Activated naive CD8-positive, alpha-beta T cell treated with anti-CD3 and anti-CD28 coated beads, Interleukin-2, amount 10 ng/mL, durations not matched to agents 7 days and 5 days (primary cell): ENCODE measurements around the gene MAMDC2. TPM values are rescaled to one million over a fixed set of nuclear protein-coding genes. Genes with fewer than 3 reads are reported as not detected.
A peak's percentile ranks its signal among the peaks of the same experiment; 100 is the strongest.

Experiments used
- ATAC-seq: fragments of 150-1000 bp; cut with Tn5 transposase; one replicate; pipeline ENCODE4 v1.10.0; 2021; ENCODE audit warnings: low read depth, moderate library complexity
- POLR2A ChIA-PET: fragments of 350-600 bp; sonication (Branson Sonifier 250); formaldehyde crosslinking; loops from one replicate; lab custom pipeline; 2021; ENCODE audit warnings: antibody characterized with exemption; lab: Charles Lee
- DNase-seq: peaks from one replicate; pipeline ENCODE4 v3.0.0; 2021
- H3K27ac Mint-ChIP-seq: one replicate; pipeline ENCODE4 v1.8.0; 2022; ENCODE audit warnings: mild to moderate bottlenecking, mixed read lengths
- H3K27me3 Mint-ChIP-seq: one replicate; pipeline ENCODE4 v1.8.0; 2022; ENCODE audit warnings: mild to moderate bottlenecking, moderate library complexity, mixed read lengths
- H3K36me3 Mint-ChIP-seq: one replicate; pipeline ENCODE4 v1.8.0; 2021; ENCODE audit warnings: mild to moderate bottlenecking, mixed read lengths
- H3K4me1 Mint-ChIP-seq: one replicate; pipeline ENCODE4 v1.8.0; 2021; ENCODE audit warnings: mixed read lengths
- H3K4me3 Mint-ChIP-seq: one replicate; pipeline ENCODE4 v1.8.0; 2022; ENCODE audit warnings: mild to moderate bottlenecking, moderate library complexity, mixed read lengths
- H3K9me3 Mint-ChIP-seq: one replicate; pipeline ENCODE4 v1.8.0; 2021; ENCODE audit warnings: mixed read lengths
- total RNA-seq, 2 experiments: library from RNA; stranded (reverse); gene quantifications; one replicate each; pipeline ENCODE4 v1.2.3, GENCODE V29; 2021

Gene MAMDC2
- total RNA-seq, result under 1 TPM in 1 of 2 experiments, not detected in 1; 0.08 TPM

GRCh38 chr9:70043689-70044489 lies at the start of gene MAMDC2:
TSS of gene MAMDC2 (plus strand) at chr9:70043848. CDS start at chr9:70044198, 350 bp downstream.
- Mint-ChIP-seq H3K4me3 (peak within 1 kb of the TSS; percentile 66), H3K4me1 (peaks cover 10% of the 10 kb centered on the region), H3K9me3 (no peaks in the 10 kb centered on the region), H3K27ac (no peak within 1 kb of the TSS), H3K36me3 (no peaks in the 10 kb centered on the region), H3K27me3 (peaks cover 44% of the 10 kb centered on the region)
- POLR2A ChIA-PET, result no interaction called here
- ATAC-seq (peak; percentile 39), DNase-seq (no peak)

GRCh38 chr9:69995846-69996245 lies 47.8 kb upstream of the MAMDC2 start:
- Mint-ChIP-seq H3K9me3 (no peaks in the 10 kb centered on the region), H3K4me3 (no peak overlapping the region), H3K27me3 (peaks cover 3% of the 10 kb centered on the region), H3K4me1 (no peaks in the 10 kb centered on the region), H3K36me3 (no peaks in the 10 kb centered on the region), H3K27ac (no peak overlapping the region)
- ATAC-seq (no peak), DNase-seq (no peak)
- POLR2A ChIA-PET, result no interaction called here

GRCh38 chr9:69996967-69997366 lies 46.7 kb upstream of the MAMDC2 start:
- no peak for ATAC-seq
- DNase-seq, result no peak
- POLR2A ChIA-PET, result no interaction called here
- Mint-ChIP-seq H3K27ac (no peak overlapping the region), H3K36me3 (no peaks in the 10 kb centered on the region), H3K9me3 (no peaks in the 10 kb centered on the region), H3K4me1 (no peaks in the 10 kb centered on the region), H3K27me3 (no peaks in the 10 kb centered on the region), H3K4me3 (no peak overlapping the region)

GRCh38 chr9:69997524-69997923 lies 46.1 kb upstream of the MAMDC2 start:
- Mint-ChIP-seq H3K27me3 (peaks cover 3% of the 10 kb centered on the region), H3K36me3 (no peaks in the 10 kb centered on the region), H3K27ac (no peak overlapping the region), H3K4me1 (no peaks in the 10 kb centered on the region), H3K9me3 (no peaks in the 10 kb centered on the region), H3K4me3 (no peak overlapping the region)
- ATAC-seq, result no peak
- POLR2A ChIA-PET, result interaction anchor here (0.9 kb wide), 1 partner anchor 18 kb away, joined by 3 read pairs; no protein-coding TSS in a partner anchor
- no peak for DNase-seq

- POLR2A ChIA-PET, result no interaction called here
- no peak for ATAC-seq
- H3K36me3 Mint-ChIP-seq, result no peaks in the 10 kb centered on the region
- DNase-seq, result no peak
- H3K9me3 Mint-ChIP-seq, result no peaks in the 10 kb centered on the region
- H3K4me1 Mint-ChIP-seq, result no peaks in the 10 kb centered on the region
- H3K27ac Mint-ChIP-seq, result no peak overlapping the region
- H3K27me3 Mint-ChIP-seq, result peaks cover 14% of the 10 kb centered on the region
- H3K4me3 Mint-ChIP-seq, result no peak overlapping the region
These were observed 44.3 kb upstream of the MAMDC2 start for GRCh38 chr9:69999315-69999714.

GRCh38 chr9:70000469-70000868 lies 43.2 kb upstream of the MAMDC2 start:
- POLR2A ChIA-PET, result no interaction called here
- no peaks in the 10 kb centered on the region for H3K36me3 Mint-ChIP-seq
- peaks cover 14% of the 10 kb centered on the region for H3K27me3 Mint-ChIP-seq

GRCh38 chr9:70003901-70004714 lies 39.5 kb upstream of the MAMDC2 start:
- POLR2A ChIA-PET, result no interaction called here

More at GRCh38 chr9:70000469-70000868, 43.2 kb upstream of the MAMDC2 start:
- DNase-seq (no peak), ATAC-seq (no peak)
- Mint-ChIP-seq H3K4me3 (no peak overlapping the region), H3K27ac (no peak overlapping the region), H3K9me3 (no peaks in the 10 kb centered on the region), H3K4me1 (no peaks in the 10 kb centered on the region)

GRCh38 chr9:70006306-70006705 lies 37.3 kb upstream of the MAMDC2 start:
- Mint-ChIP-seq H3K27me3 (peaks cover 19% of the 10 kb centered on the region), H3K4me1 (no peaks in the 10 kb centered on the region), H3K4me3 (no peak overlapping the region), H3K9me3 (no peaks in the 10 kb centered on the region), H3K27ac (no peak overlapping the region), H3K36me3 (no peaks in the 10 kb centered on the region)
- ATAC-seq (no peak), DNase-seq (no peak)
- POLR2A ChIA-PET, result no interaction called here

More at GRCh38 chr9:70003901-70004714, 39.5 kb upstream of the MAMDC2 start:
- DNase-seq (no peak), ATAC-seq (no peak)
- Mint-ChIP-seq H3K4me3 (no peak overlapping the region), H3K27me3 (peaks cover 19% of the 10 kb centered on the region), H3K9me3 (no peaks in the 10 kb centered on the region), H3K27ac (no peak overlapping the region), H3K4me1 (no peaks in the 10 kb centered on the region), H3K36me3 (no peaks in the 10 kb centered on the region)

GRCh38 chr9:70007831-70008230 lies 35.8 kb upstream of the MAMDC2 start:
- no peak overlapping the region for H3K4me3 Mint-ChIP-seq
- ATAC-seq (no peak), DNase-seq (no peak)
- POLR2A ChIA-PET, result no interaction called here
- no peak overlapping the region for H3K27ac Mint-ChIP-seq
- no peaks in the 10 kb centered on the region for H3K36me3 Mint-ChIP-seq
- H3K27me3 Mint-ChIP-seq, result peaks cover 14% of the 10 kb centered on the region
- H3K9me3 Mint-ChIP-seq, result no peaks in the 10 kb centered on the region
- no peaks in the 10 kb centered on the region for H3K4me1 Mint-ChIP-seq

- H3K4me3 Mint-ChIP-seq, result no peak overlapping the region
- peaks cover 7% of the 10 kb centered on the region for H3K27me3 Mint-ChIP-seq
- no peaks in the 10 kb centered on the region for H3K36me3 Mint-ChIP-seq
- no peak overlapping the region for H3K27ac Mint-ChIP-seq
- peaks cover 1% of the 10 kb centered on the region for H3K4me1 Mint-ChIP-seq
- DNase-seq (no peak), ATAC-seq (no peak)
- H3K9me3 Mint-ChIP-seq, result no peaks in the 10 kb centered on the region
- POLR2A ChIA-PET, result no interaction called here
These were observed 33.6 kb upstream of the MAMDC2 start for GRCh38 chr9:70010015-70010414.

GRCh38 chr9:70011366-70011765 lies 32.3 kb upstream of the MAMDC2 start:
- Mint-ChIP-seq H3K27ac (no peak overlapping the region), H3K27me3 (peaks cover 4% of the 10 kb centered on the region), H3K4me3 (no peak overlapping the region), H3K36me3 (no peaks in the 10 kb centered on the region), H3K4me1 (peaks cover 1% of the 10 kb centered on the region), H3K9me3 (no peaks in the 10 kb centered on the region)
- no peak for ATAC-seq
- POLR2A ChIA-PET, result no interaction called here
- no peak for DNase-seq

- H3K27me3 Mint-ChIP-seq, result peaks cover 4% of the 10 kb centered on the region
- no peak overlapping the region for H3K4me3 Mint-ChIP-seq
- ATAC-seq, result no peak
- no peaks in the 10 kb centered on the region for H3K36me3 Mint-ChIP-seq
- H3K27ac Mint-ChIP-seq, result no peak overlapping the region
- H3K9me3 Mint-ChIP-seq, result no peaks in the 10 kb centered on the region
- peaks cover 1% of the 10 kb centered on the region for H3K4me1 Mint-ChIP-seq
- DNase-seq, result no peak
- POLR2A ChIA-PET, result no interaction called here
These were observed 31.1 kb upstream of the MAMDC2 start for GRCh38 chr9:70012569-70012968.

- H3K27me3 Mint-ChIP-seq, result peaks cover 3% of the 10 kb centered on the region
- ATAC-seq, result no peak
- H3K36me3 Mint-ChIP-seq, result no peaks in the 10 kb centered on the region
- H3K27ac Mint-ChIP-seq, result no peak overlapping the region
- DNase-seq, result no peak
- peaks cover 1% of the 10 kb centered on the region for H3K4me1 Mint-ChIP-seq
- no peaks in the 10 kb centered on the region for H3K9me3 Mint-ChIP-seq
- H3K4me3 Mint-ChIP-seq, result no peak overlapping the region
- POLR2A ChIA-PET, result no interaction called here
These were observed 30.0 kb upstream of the MAMDC2 start for GRCh38 chr9:70013598-70014196.
